ENCODE data around the gene MSX1. TPM values are rescaled to one million over a fixed set of nuclear protein-coding genes. Genes with fewer than 3 reads are reported as not detected.

The MSX1 gene
- total RNA-seq, 1 experiment from 2014 or later = not detected

GRCh38 chr4:4831825-4832224, 27.6 kb upstream of the MSX1 start:
- no peak overlapping the region for H3K4me3 Mint-ChIP-seq
- H3K56ac ChIP-seq (ENCODE audit: insufficient read length, low read depth, low read length) = no peak overlapping the region
- no peaks in the 10 kb centered on the region for H3K23me2 ChIP-seq (ENCODE audit: insufficient read length, low read depth, low read length, poor library complexity, severe bottlenecking)
- H3K18ac ChIP-seq (ENCODE audit: insufficient read length, low read depth, low read length) = no peak overlapping the region
- H3K9ac ChIP-seq (ENCODE audit: extremely low read depth, insufficient read length, low read length) = no peak overlapping the region
- no peak overlapping the region for H3K4me2 ChIP-seq (ENCODE audit: insufficient read depth, insufficient read length, low read length)
- no peak overlapping the region for H4K5ac ChIP-seq (ENCODE audit: insufficient read length, low read depth, low read length)
- peaks cover 76% of the 10 kb centered on the region for H3K27me3 Mint-ChIP-seq (ENCODE audit: low read depth)
- H4K20me1 ChIP-seq (ENCODE audit: control insufficient read depth, insufficient read depth, insufficient read length) = no peaks in the 10 kb centered on the region
- no peak overlapping the region for H2AFZ ChIP-seq (ENCODE audit: low read length)
- H3K27ac ChIP-seq (ENCODE audit: insufficient read length, low read depth, low read length) = no peak overlapping the region
- no peaks in the 10 kb centered on the region for H3K4me1 ChIP-seq (ENCODE audit: insufficient read depth, low read length)
- no peak overlapping the region for H2BK20ac ChIP-seq (ENCODE audit: low read depth, low read length, poor library complexity, severe bottlenecking)
- H3K27me3 ChIP-seq (ENCODE audit: insufficient read depth, low read length) = no peaks in the 10 kb centered on the region; the same call in 1 of the 2 replicates
- H3T11ph ChIP-seq (ENCODE audit: low read length) = no peak overlapping the region
- no peak overlapping the region for H2BK12ac ChIP-seq (ENCODE audit: insufficient read length, low read depth, low read length)
- H4K91ac ChIP-seq (ENCODE audit: insufficient read length, low read depth, low read length) = no peak overlapping the region
- no peak overlapping the region for H2AK5ac ChIP-seq (ENCODE audit: insufficient read length, low read length)
- no peak for TF ChIP-seq CTCF (conservative IDR thresholded peaks at IDR 0.05)
- no peak overlapping the region for H2BK5ac ChIP-seq (ENCODE audit: insufficient read length, low read length)
- peaks cover 5 to 8% of the 10 kb centered on the region in 2 experiments; a peak in 3 of 5 replicates for H3K9me3 Mint-ChIP-seq
- no peak overlapping the region for H3K4ac ChIP-seq (ENCODE audit: low read depth, low read length)
- no peak overlapping the region for H3K14ac ChIP-seq (ENCODE audit: insufficient read depth, low read length)
- H4K8ac ChIP-seq (replicated peaks; ENCODE audit: insufficient read length, low read depth, low read length) = no peak overlapping the region
- H3K36me3 Mint-ChIP-seq (ENCODE audit: insufficient read depth in 1 of 3, low read depth in 3 of 3) = 0 out of 7 replicates have a peak, but pooled peaks cover 0 to 4% (median 0%) of the 10 kb centered on the region in 3 experiments
- no peaks in the 10 kb centered on the region for H3K79me2 ChIP-seq (ENCODE audit: insufficient read depth, low read length)
- no peaks in the 10 kb centered on the region for H3K79me1 ChIP-seq (ENCODE audit: insufficient read depth, low read depth, low read length, poor library complexity, severe bottlenecking)
- no peak for DNase-seq
- no peak overlapping the region for H2BK120ac ChIP-seq (ENCODE audit: low read depth, low read length, poor library complexity, severe bottlenecking)
- no peaks in the 10 kb centered on the region for H3K9me3 ChIP-seq (ENCODE audit: control insufficient read depth, low read depth, low read length)
- no peaks in the 10 kb centered on the region for H3K4me1 Mint-ChIP-seq
- WGBS (ENCODE audit: extremely low coverage, insufficient read length, low lambda C conversion rate) = no CpG with 5 or more reads among the region's 6 CpGs
- no peak overlapping the region for H3K27ac Mint-ChIP-seq
- H2BK15ac ChIP-seq (ENCODE audit: low read depth, low read length) = no peak overlapping the region
- H3K23ac ChIP-seq (ENCODE audit: insufficient read length, low read depth, low read length) = no peak overlapping the region

Measured in H9 (cell line).